Karpas-422 (cell line): ENCODE measurements around the gene CFAP161. TPM values are rescaled to one million over a fixed set of nuclear protein-coding genes. Genes with fewer than 3 reads are reported as not detected.

Experiments used
- DNase-seq: peaks from one replicate; pipeline ENCODE4 v3.0.0-alpha.2; 2015
- H2AFZ ChIP-seq: fragments of 200-600 bp; sonication (generic); 2 replicates; pipeline ENCODE4 v1.6.1; 2014; ENCODE audit warnings: antibody characterized with exemption, low read length, mixed read lengths
- H3K27ac ChIP-seq: fragments of 200-600 bp; sonication (generic); 2 replicates; pipeline ENCODE4 v1.5.1; 2014; ENCODE audit warnings: mild to moderate bottlenecking, low read length, moderate library complexity
- H3K27me3 ChIP-seq: fragments of 200-600 bp; sonication (generic); 2 replicates; pipeline ENCODE4 v1.6.1; 2014; ENCODE audit warnings: low read length, mixed read lengths
- H3K36me3 ChIP-seq: fragments of 200-600 bp; sonication (generic); 2 replicates; pipeline ENCODE4 v1.6.1; 2014; ENCODE audit warnings: low read length, mixed read lengths; ENCODE audit not compliant: insufficient read depth
- H3K4me1 ChIP-seq: fragments of 200-600 bp; sonication (generic); 2 replicates; pipeline ENCODE4 v1.6.1; 2014; ENCODE audit warnings: mild to moderate bottlenecking, low read length, mixed read lengths
- H3K4me2 ChIP-seq: fragments of 200-600 bp; sonication (generic); 2 replicates; pipeline ENCODE4 v1.6.1; 2014; ENCODE audit warnings: low read length, low read depth, mild to moderate bottlenecking; ENCODE audit not compliant: poor library complexity, severe bottlenecking
- H3K4me3 ChIP-seq: fragments of 200-600 bp; sonication (generic); 2 replicates; pipeline ENCODE4 v1.5.1; 2014; ENCODE audit warnings: mild to moderate bottlenecking, antibody characterized with exemption, low read length, mixed read lengths
- H3K79me2 ChIP-seq: fragments of 200-600 bp; sonication (generic); 2 replicates; pipeline ENCODE4 v1.6.1; 2014; ENCODE audit warnings: mild to moderate bottlenecking, low read length, mixed read lengths
- H3K9ac ChIP-seq: fragments of 200-600 bp; sonication (generic); 2 replicates; pipeline ENCODE4 v1.6.0; 2014; ENCODE audit warnings: low read length
- H3K9me2 ChIP-seq: fragments of 200-600 bp; sonication (generic), shearing (Covaris generic); replicated peaks from 2 replicates; pipeline ENCODE4 v1.6.0; 2014; ENCODE audit warnings: mild to moderate bottlenecking, low read length, moderate library complexity; ENCODE audit not compliant: insufficient read depth
- H3K9me3 ChIP-seq: fragments of 300-700, 200-600 bp; sonication (generic); 2 replicates; pipeline ENCODE4 v1.6.1; 2014; ENCODE audit warnings: low read length, mixed read lengths
- H4K20me1 ChIP-seq: fragments of 200-600 bp; sonication (generic); 2 replicates; pipeline ENCODE4 v1.6.1; 2014; ENCODE audit warnings: mild to moderate bottlenecking, antibody characterized with exemption, low read length, low read depth; ENCODE audit not compliant: insufficient read depth
- total RNA-seq: library from RNA; depleted of rRNA; stranded (reverse); fragments of >200 nt; shearing (Covaris generic); gene quantifications from 2 replicates; pipeline ENCODE4 v1.2.3, GENCODE V29; 2014; ENCODE audit warnings: low replicate concordance

The CFAP161 gene
- total RNA-seq, 1 experiment from 2014 or later: 0.11 TPM

GRCh38 chr15:81092559-81092902, 41.5 kb upstream of the CFAP161 start:
- no peaks in the 10 kb centered on the region for H3K9me2 ChIP-seq
- no peak for DNase-seq
- H3K9ac ChIP-seq: no peak overlapping the region
- no peaks in the 10 kb centered on the region for H3K4me1 ChIP-seq
- H3K36me3 ChIP-seq: no peaks in the 10 kb centered on the region
- no peak overlapping the region for H2AFZ ChIP-seq
- no peak overlapping the region for H3K4me2 ChIP-seq
- H3K27ac ChIP-seq: no peak overlapping the region
- no peaks in the 10 kb centered on the region for H3K79me2 ChIP-seq
- H3K9me3 ChIP-seq: no peaks in the 10 kb centered on the region
- H4K20me1 ChIP-seq: no peaks in the 10 kb centered on the region
- H3K27me3 ChIP-seq: no peaks in the 10 kb centered on the region
- no peak overlapping the region for H3K4me3 ChIP-seq

- no peak overlapping the region for H3K4me2 ChIP-seq
- no peaks in the 10 kb centered on the region for H3K9me3 ChIP-seq
- H4K20me1 ChIP-seq: no peaks in the 10 kb centered on the region
- no peak overlapping the region for H3K27ac ChIP-seq
- no peaks in the 10 kb centered on the region for H3K9me2 ChIP-seq
- no peak overlapping the region for H3K4me3 ChIP-seq
- no peaks in the 10 kb centered on the region for H3K36me3 ChIP-seq
- H3K79me2 ChIP-seq: no peaks in the 10 kb centered on the region
- no peak overlapping the region for H3K9ac ChIP-seq
- no peak for DNase-seq
- H2AFZ ChIP-seq: no peak overlapping the region
- no peaks in the 10 kb centered on the region for H3K4me1 ChIP-seq
- no peaks in the 10 kb centered on the region for H3K27me3 ChIP-seq
These were observed 40.1 kb upstream of the CFAP161 start for GRCh38 chr15:81093961-81094360.

GRCh38 chr15:81095690-81096365, 38.2 kb upstream of the CFAP161 start:
- H3K79me2 ChIP-seq: no peaks in the 10 kb centered on the region
- no peaks in the 10 kb centered on the region for H3K9me2 ChIP-seq
- no peak for DNase-seq
- H2AFZ ChIP-seq: no peak overlapping the region
- H3K9me3 ChIP-seq: no peaks in the 10 kb centered on the region
- H3K9ac ChIP-seq: no peak overlapping the region
- H4K20me1 ChIP-seq: no peaks in the 10 kb centered on the region
- H3K4me3 ChIP-seq: no peak overlapping the region
- no peak overlapping the region for H3K4me2 ChIP-seq
- no peak overlapping the region for H3K27ac ChIP-seq
- H3K27me3 ChIP-seq: no peaks in the 10 kb centered on the region
- H3K36me3 ChIP-seq: no peaks in the 10 kb centered on the region
- H3K4me1 ChIP-seq: no peaks in the 10 kb centered on the region

DNA sequence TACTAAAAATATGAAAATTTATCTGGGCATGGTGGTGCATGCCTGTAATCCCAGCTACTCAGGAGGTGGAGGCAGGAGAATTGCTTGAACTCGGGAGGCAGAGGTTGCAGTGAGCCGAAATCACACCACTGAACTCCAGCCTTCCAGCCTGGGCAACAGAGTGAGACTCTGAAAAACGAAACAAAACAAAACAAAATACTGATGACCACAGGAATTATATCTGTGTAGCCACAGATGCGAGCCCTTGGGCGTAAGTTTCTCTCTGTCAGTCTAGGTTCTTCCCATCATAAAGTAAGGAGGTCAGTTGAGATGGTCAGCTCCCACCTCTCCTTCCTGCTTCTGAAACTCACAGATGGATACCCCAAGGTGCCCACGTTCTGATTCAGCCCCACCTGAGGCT, 37.7 kb upstream of the CFAP161 start:
- no peak overlapping the region for H3K9ac ChIP-seq

DNA sequence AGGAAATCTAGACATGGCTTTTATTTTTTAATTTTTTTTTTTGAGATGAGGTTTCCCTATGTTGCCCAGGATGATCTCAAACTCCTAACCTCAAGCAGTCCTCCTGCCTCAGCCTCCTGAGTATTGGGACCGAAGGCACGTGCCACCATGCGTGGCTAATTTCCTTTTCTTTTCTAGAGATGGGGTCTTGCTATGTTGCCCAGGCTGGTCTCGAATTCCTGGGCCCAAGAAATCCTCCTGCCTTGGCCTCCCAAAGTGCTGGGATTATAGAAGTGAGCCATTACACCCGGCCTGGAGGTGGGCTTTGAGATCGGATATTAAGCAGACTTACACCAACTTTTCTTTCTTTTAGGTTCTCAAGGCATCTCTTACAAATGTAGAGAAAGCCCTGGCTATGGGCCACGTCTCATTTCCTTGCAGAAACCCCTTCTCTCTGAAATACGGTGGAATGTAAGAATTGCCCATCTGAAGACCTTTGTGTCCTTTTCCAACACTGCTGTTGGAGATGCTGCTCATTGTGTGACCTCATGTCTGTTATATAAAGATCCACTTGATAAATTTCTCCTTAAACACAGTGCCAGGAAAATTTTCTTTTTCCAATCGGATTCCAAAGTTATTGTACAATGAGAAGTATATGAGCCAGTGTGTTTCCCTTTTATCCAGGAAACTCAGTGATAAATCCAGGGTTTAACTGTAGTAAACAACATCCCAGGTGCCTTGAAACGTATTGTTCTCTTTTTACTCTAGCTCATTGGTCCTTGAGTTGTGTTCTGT, 36.8 kb upstream of the CFAP161 start:
- no peaks in the 10 kb centered on the region for H3K79me2 ChIP-seq
- no peak overlapping the region for H2AFZ ChIP-seq
- no peak overlapping the region for H3K4me2 ChIP-seq
- H3K9me3 ChIP-seq: no peaks in the 10 kb centered on the region
- no peak for DNase-seq
- no peaks in the 10 kb centered on the region for H3K36me3 ChIP-seq
- no peaks in the 10 kb centered on the region for H3K27me3 ChIP-seq
- no peaks in the 10 kb centered on the region for H4K20me1 ChIP-seq
- no peaks in the 10 kb centered on the region for H3K4me1 ChIP-seq
- no peak overlapping the region for H3K4me3 ChIP-seq
- no peak overlapping the region for H3K9ac ChIP-seq
- no peak overlapping the region for H3K27ac ChIP-seq
- H3K9me2 ChIP-seq: no peaks in the 10 kb centered on the region

More for the DNA sequence above, 37.7 kb upstream of the CFAP161 start:
- no peaks in the 10 kb centered on the region for H3K4me1 ChIP-seq
- H3K27me3 ChIP-seq: no peaks in the 10 kb centered on the region
- H3K9me2 ChIP-seq: no peaks in the 10 kb centered on the region
- H3K79me2 ChIP-seq: no peaks in the 10 kb centered on the region
- no peak overlapping the region for H3K27ac ChIP-seq
- H3K9me3 ChIP-seq: no peaks in the 10 kb centered on the region
- H3K36me3 ChIP-seq: no peaks in the 10 kb centered on the region
- no peaks in the 10 kb centered on the region for H4K20me1 ChIP-seq
- H2AFZ ChIP-seq: no peak overlapping the region
- DNase-seq: no peak
- H3K4me3 ChIP-seq: no peak overlapping the region
- H3K4me2 ChIP-seq: no peak overlapping the region

GRCh38 chr15:81097890-81098280, 36.2 kb upstream of the CFAP161 start:
- H3K9me2 ChIP-seq: no peaks in the 10 kb centered on the region

DNA sequence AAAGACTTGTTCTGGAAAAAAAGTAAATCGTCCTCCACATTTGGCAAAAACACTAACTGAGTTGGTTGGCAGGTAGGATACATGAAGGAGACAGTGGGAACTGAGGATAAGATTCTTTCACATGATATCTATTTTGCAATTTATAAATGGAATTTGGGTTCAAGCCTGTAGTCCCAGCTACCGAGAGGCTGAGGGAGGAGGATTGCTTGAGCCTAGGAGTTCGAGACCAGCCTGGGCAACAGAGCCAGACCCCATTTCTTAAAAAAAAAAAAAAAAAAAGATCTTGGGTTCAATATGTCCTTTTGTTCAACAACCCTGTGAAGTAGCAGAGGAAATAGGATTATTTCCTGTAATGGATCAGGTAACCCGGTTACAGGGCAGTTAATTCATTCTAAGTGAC, 35.7 kb upstream of the CFAP161 start:
- H3K79me2 ChIP-seq: no peaks in the 10 kb centered on the region
- H4K20me1 ChIP-seq: no peaks in the 10 kb centered on the region
- H3K9me2 ChIP-seq: no peaks in the 10 kb centered on the region
- no peaks in the 10 kb centered on the region for H3K4me1 ChIP-seq
- no peaks in the 10 kb centered on the region for H3K27me3 ChIP-seq
- H3K36me3 ChIP-seq: no peaks in the 10 kb centered on the region
- no peak overlapping the region for H3K4me3 ChIP-seq
- no peak overlapping the region for H3K4me2 ChIP-seq
- no peaks in the 10 kb centered on the region for H3K9me3 ChIP-seq
- H2AFZ ChIP-seq: no peak overlapping the region
- no peak for DNase-seq
- H3K27ac ChIP-seq: no peak overlapping the region
- no peak overlapping the region for H3K9ac ChIP-seq

More at GRCh38 chr15:81097890-81098280, 36.2 kb upstream of the CFAP161 start:
- Histone ChIP-seq H2AFZ (no peak overlapping the region), H4K20me1 (no peaks in the 10 kb centered on the region), H3K4me1 (no peaks in the 10 kb centered on the region), H3K9ac (no peak overlapping the region), H3K9me3 (no peaks in the 10 kb centered on the region), H3K4me2 (no peak overlapping the region), H3K27ac (no peak overlapping the region), H3K27me3 (no peaks in the 10 kb centered on the region), H3K4me3 (no peak overlapping the region), H3K36me3 (no peaks in the 10 kb centered on the region), H3K79me2 (no peaks in the 10 kb centered on the region)
- DNase-seq: no peak

- no peaks in the 10 kb centered on the region for H3K4me1 ChIP-seq
- no peak for DNase-seq
- H3K79me2 ChIP-seq: no peaks in the 10 kb centered on the region
- H3K9ac ChIP-seq: no peak overlapping the region
- H3K9me3 ChIP-seq: no peaks in the 10 kb centered on the region
- H4K20me1 ChIP-seq: no peaks in the 10 kb centered on the region
- no peak overlapping the region for H3K4me3 ChIP-seq
- H3K9me2 ChIP-seq: no peaks in the 10 kb centered on the region
- H3K27ac ChIP-seq: no peak overlapping the region
- H3K27me3 ChIP-seq: no peaks in the 10 kb centered on the region
- H2AFZ ChIP-seq: no peak overlapping the region
- no peaks in the 10 kb centered on the region for H3K36me3 ChIP-seq
- H3K4me2 ChIP-seq: no peak overlapping the region
These were observed 35.0 kb upstream of the CFAP161 start for GRCh38 chr15:81098861-81099651.
